Measurements from ENCODE around the gene PRR16.
A peak's percentile ranks its signal among the peaks of the same experiment; 100 is the strongest.

The PRR16 gene

DNA sequence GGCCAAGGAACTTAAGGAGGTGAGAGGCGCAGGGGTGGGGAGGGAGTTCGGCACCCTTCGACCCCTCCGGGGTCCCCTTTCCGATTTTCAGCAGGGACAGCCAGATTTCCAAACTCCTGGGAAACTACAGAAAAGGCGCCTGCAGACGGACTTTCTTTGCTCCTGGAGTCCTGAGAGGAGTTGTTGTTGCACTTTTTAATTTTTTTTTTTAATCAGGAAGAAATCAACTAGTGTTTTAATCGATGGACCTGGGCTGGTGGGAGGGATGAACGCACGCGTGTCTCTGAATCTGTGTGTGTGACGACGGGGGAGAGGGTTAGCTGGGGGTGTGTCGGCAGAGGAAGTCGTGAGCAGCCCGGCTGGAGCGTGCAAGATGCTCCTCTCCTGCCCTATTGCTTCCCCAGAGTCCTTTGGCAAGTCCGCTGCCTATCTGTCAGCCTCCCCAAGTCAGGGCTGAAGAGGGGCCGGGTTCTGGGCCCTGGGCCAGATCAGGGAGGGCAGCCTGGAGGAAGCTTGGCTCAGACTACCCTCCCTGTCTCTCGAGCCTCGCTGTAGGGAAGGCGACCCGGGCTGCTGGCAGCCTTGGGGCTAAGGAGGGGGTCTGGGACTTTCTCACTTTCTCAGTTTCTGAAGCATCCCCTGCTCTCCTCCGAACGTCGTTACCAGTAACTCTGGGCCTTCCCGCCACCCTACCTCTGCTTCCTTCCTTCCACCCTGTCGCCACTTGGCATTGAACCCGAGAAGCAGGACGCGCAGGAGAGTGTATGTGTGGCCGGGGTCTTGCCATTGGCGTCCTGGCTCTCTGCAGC, 731 bp downstream of the PRR16 start:
- peak in 1 of 2 experiments; percentile 45 for DNase-seq

DNA sequence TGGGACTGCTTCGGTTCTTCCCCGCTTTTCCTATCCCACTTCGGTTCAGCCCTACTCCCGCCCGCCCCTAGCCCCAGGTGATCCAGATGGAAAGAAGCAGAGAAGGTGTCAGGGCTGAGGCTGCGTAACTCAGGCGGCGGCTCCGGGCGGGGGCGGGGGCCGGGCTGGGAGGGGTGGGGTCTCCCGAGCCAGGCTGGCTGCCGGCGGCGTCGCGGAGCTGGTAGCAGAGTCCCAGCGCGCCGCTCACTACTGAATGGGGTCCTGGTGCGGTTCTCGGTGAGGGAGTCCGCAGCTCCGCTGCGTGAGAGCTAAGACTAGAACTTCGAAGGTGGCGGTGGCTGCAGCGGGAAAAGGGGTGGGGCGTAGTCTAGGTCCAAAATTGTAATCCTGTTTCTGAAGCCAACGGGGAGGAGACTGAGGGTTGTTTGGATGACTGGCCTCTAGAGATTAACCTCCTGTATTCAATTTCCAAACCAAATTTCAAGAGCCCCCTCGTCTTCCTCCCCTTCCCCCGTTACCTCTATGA, 1.4 kb downstream of the PRR16 start:
- no peak for DNase-seq

GRCh38 chr5:120466341-120467006, 2.4 kb downstream of the PRR16 start:
- no peak for DNase-seq

DNA sequence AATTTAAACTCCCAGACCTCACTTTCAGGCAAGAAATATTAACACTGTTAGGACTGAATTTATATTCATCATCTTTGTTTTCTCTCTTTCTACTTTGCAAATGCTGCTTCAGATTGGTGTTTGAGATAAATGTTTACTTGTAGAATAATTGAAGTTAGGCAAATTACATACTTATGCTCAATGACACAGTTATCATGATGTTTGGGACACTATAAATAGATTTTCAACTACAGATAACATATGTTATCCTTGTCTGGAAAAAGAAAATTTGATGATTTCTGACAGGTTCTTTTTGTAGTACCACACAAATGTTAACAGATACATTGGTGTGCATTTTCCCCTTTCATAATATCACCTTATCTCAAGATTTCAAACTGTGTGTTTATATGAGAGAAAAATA, 7.9 kb downstream of the PRR16 start:
- no peak for DNase-seq

DNA sequence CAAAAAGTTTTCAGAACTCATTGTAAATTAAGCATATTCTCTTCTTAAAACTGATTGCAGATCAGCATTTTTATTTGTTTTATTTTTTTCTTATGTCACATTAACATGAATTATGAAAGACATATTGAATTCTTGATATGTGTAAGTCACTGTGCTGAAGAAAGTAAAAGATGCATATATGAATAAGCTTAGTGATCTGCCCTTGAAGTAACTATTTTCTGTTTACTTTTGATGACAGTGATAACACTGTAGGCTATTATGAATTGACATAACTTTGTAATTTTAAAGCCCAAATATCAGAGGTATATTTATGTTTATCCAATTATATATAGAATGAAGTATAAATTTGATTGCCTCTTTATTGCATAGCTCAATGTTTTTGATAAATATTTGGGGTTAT, 8.8 kb downstream of the PRR16 start:
- no peak for DNase-seq

- DNase-seq, result no peak
These were observed 9.2 kb downstream of the PRR16 start for GRCh38 chr5:120473332-120473731.

GRCh38 chr5:120476063-120476462, 12.0 kb downstream of the PRR16 start:
- DNase-seq, result no peak

DNA sequence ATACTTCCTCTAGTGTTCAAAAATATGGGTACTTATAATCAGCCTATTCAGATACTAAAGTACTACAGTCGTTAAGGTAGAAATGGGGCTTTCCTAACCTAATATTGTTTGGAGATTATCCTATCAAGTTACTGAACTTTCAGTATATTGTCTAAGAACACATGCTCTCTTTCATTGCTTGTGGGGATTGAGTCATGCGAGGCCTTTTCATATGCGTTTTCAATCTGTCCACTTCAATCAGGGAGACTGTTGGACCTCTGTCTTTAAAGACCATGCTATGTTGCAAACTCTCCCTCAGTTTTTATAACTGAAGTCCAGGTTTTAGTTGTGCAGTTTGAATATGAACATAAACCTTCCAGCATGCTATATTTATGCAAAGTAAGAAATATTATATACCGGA, 15.0 kb downstream of the PRR16 start:
- DNase-seq, result no peak

- no peak for DNase-seq
These were observed 35.9 kb downstream of the PRR16 start for GRCh38 chr5:120499876-120500563.

- no peak for DNase-seq
These were observed 38.4 kb downstream of the PRR16 start for GRCh38 chr5:120502531-120502930.

DNA sequence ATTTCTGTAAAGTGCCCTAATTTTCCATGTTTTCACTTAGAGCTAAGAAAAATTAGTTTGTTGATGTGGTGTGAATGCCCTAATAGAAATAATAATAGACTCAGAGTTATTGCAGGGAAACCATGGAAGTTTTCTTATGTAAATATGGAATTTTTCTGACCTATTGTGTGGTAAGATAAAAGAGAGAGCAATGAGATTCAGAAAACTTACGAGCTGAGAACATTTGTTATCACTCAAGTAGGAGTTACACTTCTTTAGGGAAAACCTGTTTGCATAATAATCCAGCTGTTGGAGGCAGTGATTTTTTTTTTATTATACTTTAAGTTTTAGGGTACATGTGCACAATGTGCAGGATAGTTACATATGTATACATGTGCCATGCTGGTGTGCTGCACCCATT, 39.2 kb downstream of the PRR16 start:
- no peak for DNase-seq

GRCh38 chr5:120504057-120504456, 40.0 kb downstream of the PRR16 start:
- no peak for DNase-seq

DNA sequence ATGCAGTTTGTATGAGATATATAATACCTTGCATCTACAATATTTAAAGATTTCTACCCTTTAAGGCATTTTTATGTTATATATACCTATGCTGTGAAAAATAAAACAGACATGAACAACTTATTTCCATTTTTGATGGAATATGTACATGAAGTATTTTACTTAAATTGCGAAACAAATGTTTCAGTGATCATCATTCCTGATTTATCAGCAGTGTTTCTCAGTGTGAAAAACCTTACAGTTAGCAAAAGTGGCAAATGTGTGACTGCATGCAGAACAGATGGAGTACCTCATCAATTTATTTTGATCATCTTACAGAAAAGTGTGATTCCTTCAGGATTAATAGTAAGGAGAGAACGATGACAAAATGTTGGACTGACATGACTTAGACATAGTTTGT, 43.1 kb downstream of the PRR16 start:
- DNase-seq, result no peak

GRCh38 chr5:120507800-120508463, 43.8 kb downstream of the PRR16 start:
- DNase-seq, result no peak

DNA sequence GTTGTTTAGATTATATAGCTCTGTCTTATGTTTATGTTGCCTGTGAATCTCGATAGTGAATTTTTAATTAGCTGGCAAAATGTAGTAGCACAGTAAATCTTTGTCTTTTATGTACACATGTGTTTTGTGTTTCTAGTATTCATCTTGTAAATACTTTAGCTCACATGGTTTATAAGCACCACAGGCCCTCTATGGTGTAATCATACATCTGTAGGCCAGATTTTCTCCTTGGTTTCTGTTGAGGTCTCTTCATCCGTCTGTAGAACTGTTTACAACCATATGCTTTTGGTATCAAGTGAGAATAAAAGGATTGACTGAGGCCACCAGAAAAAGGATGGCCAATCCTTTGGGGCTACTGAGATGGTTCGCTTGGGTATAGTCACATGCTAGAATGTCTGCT, 45.0 kb downstream of the PRR16 start:
- no peak for DNase-seq

DNA sequence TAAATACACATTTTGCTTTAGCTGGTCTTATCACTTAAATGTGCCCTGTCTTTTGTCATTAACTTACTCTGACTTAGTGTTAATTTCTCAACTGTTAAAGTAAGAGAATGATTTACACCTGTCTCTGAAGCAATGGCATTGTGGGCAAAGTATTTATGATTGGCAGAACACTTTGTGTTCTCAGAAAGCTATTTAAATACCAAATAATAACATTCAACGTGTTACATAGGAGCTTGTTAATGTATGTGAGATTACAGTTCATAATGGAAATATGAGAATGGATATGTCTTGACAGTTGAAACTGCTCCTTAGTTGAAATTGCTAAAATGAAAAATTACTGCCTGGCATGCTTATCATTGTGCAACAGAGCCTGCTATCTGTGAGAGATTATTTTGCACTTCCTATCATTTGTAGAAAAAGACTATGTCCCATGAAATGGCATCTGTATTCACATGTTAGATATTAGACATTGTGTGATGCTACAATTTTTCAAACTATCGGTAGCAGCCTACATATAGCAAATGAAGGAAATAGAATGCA, 46.1 kb downstream of the PRR16 start:
- DNase-seq, result no peak

DNA sequence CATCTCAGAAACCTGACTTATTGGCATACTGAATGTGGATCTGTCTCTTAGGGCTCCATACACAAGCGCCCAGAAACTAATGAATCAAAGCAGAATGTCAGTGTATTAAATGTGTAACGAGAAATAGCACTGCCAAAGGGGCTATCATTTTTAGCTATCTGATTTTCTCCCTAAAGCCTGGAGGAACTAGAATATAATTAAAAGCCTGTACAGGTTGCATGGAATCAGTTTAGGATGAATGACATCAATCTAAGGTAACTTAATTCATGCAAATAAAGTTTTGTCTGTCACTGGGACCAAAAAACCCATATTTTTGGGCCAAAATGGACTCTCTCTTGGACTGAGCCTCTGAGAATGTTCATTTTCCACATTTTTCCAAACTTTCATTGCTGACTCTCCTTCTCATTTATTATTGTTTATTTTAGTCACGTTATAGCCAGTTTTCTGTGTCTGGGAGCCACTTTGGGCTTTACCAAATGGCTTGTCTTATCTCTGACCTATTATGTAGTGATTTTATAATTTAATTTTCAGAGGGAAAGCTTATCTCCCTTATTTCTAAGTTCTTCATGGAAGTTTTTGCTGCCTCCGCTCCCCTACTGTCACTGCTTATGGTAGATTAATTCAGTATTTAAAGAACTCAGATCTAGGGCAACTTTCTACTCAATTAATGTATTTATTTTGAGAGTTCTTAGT, 47.0 kb downstream of the PRR16 start:
- no peak for DNase-seq

DNA sequence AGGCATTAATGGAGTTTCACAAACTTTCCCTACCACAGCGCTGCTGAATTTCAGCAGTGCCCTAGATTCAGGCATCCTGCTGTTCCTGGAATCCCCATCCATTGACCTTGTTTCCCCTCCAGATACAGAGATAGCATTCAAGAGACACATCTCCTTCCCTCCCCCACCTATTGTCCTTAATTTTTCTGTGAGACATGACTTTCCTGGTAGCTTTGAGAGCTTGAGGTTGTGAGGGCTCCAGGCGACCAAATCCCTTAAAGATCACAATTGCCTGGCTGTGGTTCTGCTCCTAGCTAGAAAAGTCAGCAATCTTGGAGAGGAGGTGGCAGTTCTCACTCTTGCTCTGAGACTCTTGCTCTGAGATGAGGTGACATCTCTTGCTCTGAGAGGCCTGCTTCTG, 48.0 kb downstream of the PRR16 start:
- no peak for DNase-seq

- DNase-seq, result no peak
These were observed 48.9 kb downstream of the PRR16 start for GRCh38 chr5:120512791-120513650.

DNA sequence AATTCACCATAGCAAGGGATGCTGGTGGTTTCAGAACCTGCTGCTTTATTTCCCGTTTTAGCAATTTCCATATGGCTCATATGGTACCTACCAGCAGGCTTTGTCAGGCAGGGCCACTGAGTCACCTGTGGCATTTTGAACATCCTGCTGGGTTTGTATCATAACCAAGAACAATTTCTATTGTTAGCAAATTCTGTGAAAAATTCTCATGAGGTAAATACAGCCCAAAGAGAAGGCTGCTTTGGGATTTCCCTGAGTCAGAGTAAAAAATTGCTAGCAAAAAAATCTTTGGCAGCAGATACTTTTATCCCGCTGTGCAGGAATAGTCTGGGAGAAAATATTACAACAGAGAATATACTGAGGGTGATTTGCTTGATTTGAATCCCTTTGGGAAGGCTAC, 52.7 kb downstream of the PRR16 start:
- DNase-seq, result no peak

GRCh38 chr5:120517607-120518252, 53.6 kb downstream of the PRR16 start:
- no peak for DNase-seq
